ENCODE results near the gene TXNRD1.

The TXNRD1 gene

DNA sequence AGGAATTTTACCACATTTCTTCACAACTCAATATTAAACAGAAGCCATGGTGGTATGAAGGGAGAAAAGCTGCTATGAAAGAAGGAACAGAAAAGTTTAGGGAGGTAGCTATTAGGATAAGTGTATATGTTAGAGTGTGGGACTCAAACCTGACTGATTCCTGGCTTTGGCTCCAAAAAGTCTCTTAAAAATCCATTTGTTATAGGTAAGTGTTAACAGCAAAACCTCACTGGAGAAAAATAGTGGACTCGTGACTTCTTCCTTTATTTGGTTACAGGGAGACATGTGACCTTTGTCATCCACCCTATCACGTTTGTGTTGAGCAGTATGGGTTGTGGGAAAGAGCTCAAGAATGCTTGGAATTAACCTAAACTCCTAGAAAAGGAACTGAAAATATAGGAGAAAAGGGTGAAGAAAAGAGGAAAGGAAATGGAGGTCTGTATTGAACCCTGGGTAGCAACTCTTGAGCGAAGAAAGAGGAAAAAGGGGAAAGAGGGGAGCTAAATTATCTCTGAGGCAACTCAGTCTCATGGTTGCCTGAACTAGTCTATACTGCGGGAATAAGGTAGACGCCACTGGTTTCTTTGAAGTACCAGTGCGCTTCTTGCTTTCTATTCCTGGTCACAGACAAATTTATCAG is 84.4 kb downstream of the TXNRD1 start:
- Histone ChIP-seq H3K4me2 (ENCODE audit: low read length) (no peak overlapping the region), H3K4me3 (ENCODE audit: low read length) (no peak overlapping the region), H4K20me1 (ENCODE audit: control insufficient read depth, insufficient read depth, low read depth, low read length) (peaks cover 17% of the 10 kb centered on the region; the same call in 1 of the 2 replicates), H3F3A (ENCODE audit: control insufficient read depth, insufficient read depth) (no peaks in the 10 kb centered on the region), H3K36me3 (ENCODE audit: control insufficient read depth, low read length) (peaks cover 85% of the 10 kb centered on the region), H3K27ac (ENCODE audit: low read depth, low read length) (no peak overlapping the region), H3K9me2 (replicated peaks; ENCODE audit: control insufficient read depth, low read length) (no peaks in the 10 kb centered on the region), H3K9me3 (ENCODE audit: control insufficient read depth, insufficient read depth, low read length) (no peaks in the 10 kb centered on the region), H3K79me2 (ENCODE audit: control insufficient read depth, low read length) (peaks cover 98% of the 10 kb centered on the region), H3K27me3 (ENCODE audit: control insufficient read depth, low read length) (no peaks in the 10 kb centered on the region), H3K4me1 (ENCODE audit: control insufficient read depth, low read length) (no peaks in the 10 kb centered on the region)
- TF ChIP-seq EZH2phosphoT487 (IDR thresholded peaks at IDR 0.05; ENCODE audit: borderline replicate concordance, low read length): no peak
- TF ChIP-seq, protein P1, sequence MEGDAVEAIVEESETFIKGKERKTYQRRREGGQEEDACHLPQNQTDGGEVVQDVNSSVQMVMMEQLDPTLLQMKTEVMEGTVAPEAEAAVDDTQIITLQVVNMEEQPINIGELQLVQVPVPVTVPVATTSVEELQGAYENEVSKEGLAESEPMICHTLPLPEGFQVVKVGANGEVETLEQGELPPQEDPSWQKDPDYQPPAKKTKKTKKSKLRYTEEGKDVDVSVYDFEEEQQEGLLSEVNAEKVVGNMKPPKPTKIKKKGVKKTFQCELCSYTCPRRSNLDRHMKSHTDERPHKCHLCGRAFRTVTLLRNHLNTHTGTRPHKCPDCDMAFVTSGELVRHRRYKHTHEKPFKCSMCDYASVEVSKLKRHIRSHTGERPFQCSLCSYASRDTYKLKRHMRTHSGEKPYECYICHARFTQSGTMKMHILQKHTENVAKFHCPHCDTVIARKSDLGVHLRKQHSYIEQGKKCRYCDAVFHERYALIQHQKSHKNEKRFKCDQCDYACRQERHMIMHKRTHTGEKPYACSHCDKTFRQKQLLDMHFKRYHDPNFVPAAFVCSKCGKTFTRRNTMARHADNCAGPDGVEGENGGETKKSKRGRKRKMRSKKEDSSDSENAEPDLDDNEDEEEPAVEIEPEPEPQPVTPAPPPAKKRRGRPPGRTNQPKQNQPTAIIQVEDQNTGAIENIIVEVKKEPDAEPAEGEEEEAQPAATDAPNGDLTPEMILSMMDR (IDR thresholded peaks at IDR 0.05; ENCODE audit: low read depth, low read length, poor library complexity, severe bottlenecking): no peak

DNA sequence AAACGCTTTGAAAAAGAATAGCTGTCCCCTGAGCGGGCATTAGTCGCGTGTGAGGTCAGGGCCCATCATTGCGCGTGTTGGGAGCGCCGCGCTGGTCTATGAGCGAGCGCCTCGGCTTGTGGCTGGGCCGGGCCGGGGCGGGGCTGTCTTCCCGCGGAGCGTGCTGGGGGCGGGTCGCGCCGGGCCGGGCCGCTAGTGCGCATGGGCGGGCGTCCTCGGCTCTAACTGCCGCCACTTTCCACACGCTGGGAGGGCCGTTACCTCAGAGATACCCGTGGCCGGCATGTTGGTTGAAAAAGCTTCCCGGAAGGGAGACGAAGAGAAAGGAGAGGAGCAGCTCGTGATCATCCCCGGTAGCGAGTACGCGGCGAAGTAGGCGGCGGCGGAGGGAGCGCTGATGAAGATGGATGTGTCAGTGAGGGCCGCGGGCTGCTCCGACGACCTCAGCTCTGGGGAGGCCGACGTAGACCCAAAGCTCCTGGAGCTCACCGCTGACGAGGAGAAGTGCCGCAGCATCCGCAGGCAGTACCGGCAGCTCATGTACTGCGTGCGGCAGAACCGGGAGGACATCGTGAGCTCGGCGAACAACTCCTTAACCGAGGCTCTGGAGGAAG is 88.1 kb downstream of the TXNRD1 start, which contains the start of gene EID3:
Gene EID3 (plus strand): TSS at position 202 of the 614 bp plus-strand sequence. CDS start 196 bp downstream, at position 398.
- Histone ChIP-seq H3K9me2 (replicated peaks; ENCODE audit: control insufficient read depth, low read length) (no peaks in the 10 kb centered on the region), H3K4me3 (ENCODE audit: low read length) (no peak within 1 kb of the TSS), H3K27me3 (ENCODE audit: control insufficient read depth, low read length) (no peaks in the 10 kb centered on the region), H3K36me3 (ENCODE audit: control insufficient read depth, low read length) (peaks cover 69% of the 10 kb centered on the region), H3F3A (ENCODE audit: control insufficient read depth, insufficient read depth) (no peaks in the 10 kb centered on the region), H3K4me2 (ENCODE audit: low read length) (no peak within 1 kb of the TSS), H3K79me2 (ENCODE audit: control insufficient read depth, low read length) (peaks cover 99% of the 10 kb centered on the region), H3K27ac (ENCODE audit: low read depth, low read length) (no peak within 1 kb of the TSS), H3K9me3 (ENCODE audit: control insufficient read depth, insufficient read depth, low read length) (no peaks in the 10 kb centered on the region), H3K4me1 (ENCODE audit: control insufficient read depth, low read length) (no peaks in the 10 kb centered on the region), H4K20me1 (ENCODE audit: control insufficient read depth, insufficient read depth, low read depth, low read length) (peaks cover 8% of the 10 kb centered on the region; the same call in 1 of the 2 replicates)
- no peak for TF ChIP-seq EZH2phosphoT487 (IDR thresholded peaks at IDR 0.05; ENCODE audit: borderline replicate concordance, low read length)

DNA sequence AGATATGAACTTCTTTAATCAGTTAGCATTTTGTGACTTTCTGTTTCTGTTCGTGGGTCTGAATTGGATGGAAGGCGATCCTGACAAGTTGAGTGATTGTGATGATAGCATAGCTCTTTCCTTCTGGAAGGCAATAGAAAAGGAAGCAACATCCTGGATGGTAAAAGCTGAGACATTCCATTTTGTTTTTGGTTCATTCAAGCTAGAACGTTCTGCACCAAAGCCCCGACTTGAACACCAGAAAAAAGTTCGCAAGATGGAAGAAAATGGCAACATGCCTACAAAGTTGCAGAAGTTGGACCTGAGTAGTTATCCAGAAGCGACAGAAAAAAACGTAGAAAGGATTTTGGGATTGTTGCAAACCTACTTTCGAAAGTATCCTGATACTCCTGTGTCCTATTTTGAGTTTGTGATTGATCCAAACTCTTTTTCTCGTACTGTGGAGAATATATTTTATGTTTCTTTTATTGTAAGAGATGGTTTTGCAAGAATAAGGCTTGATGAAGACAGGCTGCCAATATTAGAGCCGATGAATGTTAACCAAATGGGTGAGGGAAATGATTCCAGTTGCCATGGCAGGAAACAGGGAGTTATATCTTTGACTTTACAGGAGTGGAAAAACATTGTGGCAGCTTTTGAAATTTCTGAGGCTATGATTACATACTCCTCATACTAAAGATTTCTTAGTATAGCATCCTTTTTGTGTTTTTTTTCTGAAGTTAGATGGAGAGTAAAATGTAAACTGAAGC is 88.9 kb downstream of the TXNRD1 start:
- no peaks in the 10 kb centered on the region for H3K9me3 ChIP-seq (ENCODE audit: control insufficient read depth, insufficient read depth, low read length)
- no peak for TF ChIP-seq EZH2phosphoT487 (IDR thresholded peaks at IDR 0.05; ENCODE audit: borderline replicate concordance, low read length)
- TF ChIP-seq, protein P1 (IDR thresholded peaks at IDR 0.05; ENCODE audit: low read depth, low read length, poor library complexity, severe bottlenecking): no peak
- H3K27me3 ChIP-seq (ENCODE audit: control insufficient read depth, low read length): no peaks in the 10 kb centered on the region
- no peak overlapping the region for H3K4me2 ChIP-seq (ENCODE audit: low read length)
- H3K27ac ChIP-seq (ENCODE audit: low read depth, low read length): no peak overlapping the region
- no peaks in the 10 kb centered on the region for H3K9me2 ChIP-seq (replicated peaks; ENCODE audit: control insufficient read depth, low read length)
- no peaks in the 10 kb centered on the region for H3K4me1 ChIP-seq (ENCODE audit: control insufficient read depth, low read length)
- no peaks in the 10 kb centered on the region for H3F3A ChIP-seq (ENCODE audit: control insufficient read depth, insufficient read depth)
- H3K36me3 ChIP-seq (ENCODE audit: control insufficient read depth, low read length): peaks cover 67% of the 10 kb centered on the region
- peaks cover 99% of the 10 kb centered on the region for H3K79me2 ChIP-seq (ENCODE audit: control insufficient read depth, low read length)
- peaks cover 11% of the 10 kb centered on the region; the same call in 1 of the 2 replicates for H4K20me1 ChIP-seq (ENCODE audit: control insufficient read depth, insufficient read depth, low read depth, low read length)
- H3K4me3 ChIP-seq (ENCODE audit: low read length): no peak overlapping the region

Data from DOHH2 (cell line).